Stimulated activated CD8-positive, alpha-beta memory T cell treated with anti-CD3 and anti-CD28 coated beads, Interleukin-15, amount 100 ng/mL, for 4 hours (primary cell): ENCODE measurements around the gene ITGAL.
A peak's percentile ranks its signal among the peaks of the same experiment; 100 is the strongest.
"Not testable (repeated sequence)": the region's sequence is repeated elsewhere in the genome, so short reads cannot be mapped to it uniquely, and the experiment has no call there.

Source experiments
- DNase-seq, 2 donors: peaks; one replicate each; pipeline ENCODE4 v3.0.0-alpha.2; 2020; ENCODE audit warnings: low read depth in 2 of 2

Gene ITGAL

DNA sequence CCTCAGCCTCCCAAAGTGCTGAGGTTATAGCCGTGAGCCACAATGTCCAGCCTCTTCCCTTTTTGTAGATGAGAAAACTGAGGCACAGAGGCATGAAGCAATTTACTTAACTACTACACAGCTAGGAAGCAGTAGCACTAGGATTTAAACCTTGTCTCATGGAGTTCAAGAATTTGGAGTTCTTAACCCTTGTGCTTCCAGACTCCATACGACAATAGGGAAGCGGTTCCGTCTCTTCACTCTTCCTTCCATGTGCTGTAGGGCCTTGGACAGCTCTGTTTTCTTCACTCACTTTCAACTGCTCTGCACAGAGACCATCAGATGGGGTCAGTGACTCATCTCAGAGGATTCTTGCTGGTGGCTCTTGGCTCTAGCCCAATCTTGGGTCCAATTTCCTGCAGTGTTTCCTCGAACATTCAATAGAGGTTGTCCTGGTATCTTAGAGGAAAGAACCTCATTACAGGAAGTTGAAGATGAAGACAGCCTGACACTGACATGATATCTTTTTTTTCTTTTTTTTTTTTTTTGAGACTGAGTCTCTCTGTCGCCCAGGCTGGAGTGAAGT lies 19.3 kb downstream of the ITGAL start:
- DNase-seq: peak in 1 of 2 donors; percentile 16

DNA sequence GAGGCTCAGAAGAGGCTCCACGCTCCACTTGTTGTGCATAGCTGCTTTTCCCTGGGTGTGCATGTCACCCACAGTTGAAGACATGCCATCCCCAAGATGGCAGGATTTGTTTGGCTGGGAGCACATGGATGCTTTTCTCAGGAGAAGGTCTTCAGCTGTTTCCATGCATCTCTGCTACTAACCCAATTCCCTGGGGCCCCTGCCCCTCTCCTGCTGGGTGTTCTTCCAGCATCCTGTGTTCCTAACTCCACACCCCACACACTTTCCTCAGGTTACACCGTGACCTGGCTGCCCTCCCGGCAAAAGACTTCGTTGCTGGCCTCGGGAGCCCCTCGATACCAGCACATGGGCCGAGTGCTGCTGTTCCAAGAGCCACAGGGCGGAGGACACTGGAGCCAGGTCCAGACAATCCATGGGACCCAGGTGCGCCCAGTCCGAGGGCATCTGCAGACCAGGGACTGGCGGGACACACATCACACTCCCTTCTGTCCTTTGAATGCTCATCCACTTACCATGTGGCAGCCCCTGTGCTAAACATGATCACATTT lies 21.5 kb downstream of the ITGAL start:
- DNase-seq: no peak

DNA sequence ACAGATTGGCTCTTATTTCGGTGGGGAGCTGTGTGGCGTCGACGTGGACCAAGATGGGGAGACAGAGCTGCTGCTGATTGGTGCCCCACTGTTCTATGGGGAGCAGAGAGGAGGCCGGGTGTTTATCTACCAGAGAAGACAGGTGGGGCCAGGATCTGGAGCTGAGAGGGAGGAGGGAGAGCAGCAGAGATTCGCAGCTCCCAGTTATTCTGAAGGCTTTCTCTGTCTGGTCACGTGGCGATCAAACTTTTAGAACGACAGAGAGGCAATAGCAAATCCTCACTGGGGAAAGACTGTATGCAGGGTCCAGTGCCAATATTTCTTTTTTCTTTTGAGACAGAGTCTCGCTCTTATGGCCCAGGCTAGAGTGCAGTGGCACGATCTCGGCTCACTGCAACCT lies 22.2 kb downstream of the ITGAL start:
- no peak for DNase-seq

DNA sequence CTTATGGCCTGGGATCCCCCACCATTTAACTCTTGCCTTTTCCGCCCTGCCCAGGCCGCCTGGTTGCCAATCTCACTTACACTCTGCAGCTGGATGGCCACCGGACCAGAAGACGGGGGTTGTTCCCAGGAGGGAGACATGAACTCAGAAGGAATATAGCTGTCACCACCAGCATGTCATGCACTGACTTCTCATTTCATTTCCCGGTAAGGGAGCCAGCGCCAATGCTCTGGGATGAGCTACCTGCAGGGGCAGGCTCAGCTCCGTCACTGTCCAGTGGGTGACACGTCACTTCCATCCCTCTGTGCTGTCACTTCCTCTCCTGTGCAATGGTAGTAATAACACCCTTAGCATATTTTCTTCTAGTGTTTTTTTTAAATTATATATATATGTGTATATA lies 26.7 kb downstream of the ITGAL start:
- no peak for DNase-seq

DNA sequence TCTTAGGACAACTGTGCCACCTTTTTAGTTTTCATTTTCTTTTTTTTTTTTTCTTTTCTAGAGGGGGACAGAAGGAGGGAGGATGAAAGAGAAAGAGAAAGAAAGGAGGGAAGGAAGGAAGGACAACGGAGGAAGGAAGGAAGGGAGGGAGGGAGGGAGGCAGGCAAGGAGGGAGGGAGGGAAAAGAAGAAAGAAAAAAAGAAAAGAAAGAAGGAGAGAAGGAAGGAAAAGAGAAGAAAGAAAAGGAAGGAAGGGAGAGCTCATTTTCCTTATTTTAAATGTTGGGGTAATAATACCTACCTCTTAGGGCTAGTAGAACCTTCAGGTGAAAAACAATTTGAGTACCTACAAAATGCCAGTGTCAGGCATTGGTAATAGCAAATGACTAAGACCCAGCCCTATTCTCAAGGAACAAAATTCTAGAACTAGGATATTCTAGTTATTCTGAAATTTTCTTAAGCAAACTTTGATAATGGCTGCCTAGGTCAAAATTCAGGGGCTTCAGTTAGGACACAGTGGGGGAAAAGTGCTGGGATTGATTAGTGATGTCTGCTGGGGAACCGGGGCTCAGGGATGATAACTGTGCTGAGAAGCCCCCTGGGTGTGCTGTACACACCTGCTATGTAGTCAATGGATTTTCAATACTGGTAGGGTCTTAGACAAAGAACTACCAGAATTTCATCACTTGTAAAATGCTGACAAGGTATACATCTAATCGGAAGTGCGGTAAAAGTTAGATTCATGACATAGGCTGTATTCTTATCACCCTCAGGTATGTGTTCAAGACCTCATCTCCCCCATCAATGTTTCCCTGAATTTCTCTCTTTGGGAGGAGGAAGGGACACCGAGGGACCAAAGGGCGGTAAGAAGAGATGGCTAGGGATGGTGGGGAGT lies 31.1 kb downstream of the ITGAL start:
- no peak for DNase-seq

DNA sequence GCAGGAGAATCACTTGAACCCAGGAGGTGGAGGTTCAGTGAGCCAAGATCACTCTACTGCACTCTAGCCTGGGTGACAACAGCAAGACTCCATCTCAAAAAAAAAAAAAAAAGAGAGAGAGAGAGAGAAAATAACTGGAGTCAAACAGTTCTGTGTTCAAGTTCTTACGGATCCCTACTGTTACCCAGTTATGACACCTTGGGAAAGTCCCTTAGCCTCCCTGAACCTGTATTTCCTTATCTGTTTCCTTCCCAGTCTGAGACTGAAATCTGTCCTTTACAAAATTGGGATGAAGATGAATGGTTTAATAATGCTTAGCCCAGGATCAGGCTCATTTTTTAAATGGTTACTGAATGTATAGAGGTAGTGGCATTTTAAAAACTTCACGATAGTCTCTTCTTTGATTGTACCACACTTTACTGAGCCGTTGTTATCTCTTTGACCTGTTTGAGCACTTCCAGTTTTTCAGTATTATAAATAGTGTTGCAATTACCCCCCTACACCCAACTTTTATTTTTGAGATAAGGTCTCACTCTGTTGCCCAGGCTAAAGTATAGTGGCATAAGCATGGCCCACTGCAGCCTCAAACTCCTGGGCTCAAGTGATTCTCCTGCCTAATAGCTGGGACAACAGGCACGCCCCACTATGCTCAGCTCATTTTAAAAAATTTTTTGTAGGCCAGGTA lies 36.7 kb downstream of the ITGAL start:
- DNase-seq: no peak

DNA sequence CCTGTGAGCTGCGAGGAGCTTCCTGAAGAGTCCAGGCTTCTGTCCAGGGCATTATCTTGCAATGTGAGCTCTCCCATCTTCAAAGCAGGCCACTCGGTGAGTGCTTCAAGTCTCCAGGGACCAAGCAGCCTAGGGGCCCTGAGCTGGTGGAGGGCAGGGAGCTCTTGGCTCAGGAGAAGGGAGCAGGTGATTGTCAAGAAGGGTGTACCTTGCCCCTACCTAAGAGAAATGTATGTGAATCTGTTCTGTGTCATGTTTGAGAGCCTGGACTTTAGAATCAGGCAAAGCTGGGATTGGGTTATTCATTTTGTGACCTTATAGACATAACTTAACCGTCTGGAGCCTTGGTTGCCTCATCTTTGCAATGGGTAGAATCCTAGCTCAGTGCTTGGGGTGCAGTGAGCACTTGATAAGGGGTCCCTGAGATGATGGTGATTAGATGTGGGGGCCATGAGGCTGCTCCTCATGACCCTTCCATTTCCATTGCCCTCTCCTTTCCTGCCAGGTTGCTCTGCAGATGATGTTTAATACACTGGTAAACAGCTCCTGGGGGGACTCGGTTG lies 37.9 kb downstream of the ITGAL start:
- no peak for DNase-seq

DNA sequence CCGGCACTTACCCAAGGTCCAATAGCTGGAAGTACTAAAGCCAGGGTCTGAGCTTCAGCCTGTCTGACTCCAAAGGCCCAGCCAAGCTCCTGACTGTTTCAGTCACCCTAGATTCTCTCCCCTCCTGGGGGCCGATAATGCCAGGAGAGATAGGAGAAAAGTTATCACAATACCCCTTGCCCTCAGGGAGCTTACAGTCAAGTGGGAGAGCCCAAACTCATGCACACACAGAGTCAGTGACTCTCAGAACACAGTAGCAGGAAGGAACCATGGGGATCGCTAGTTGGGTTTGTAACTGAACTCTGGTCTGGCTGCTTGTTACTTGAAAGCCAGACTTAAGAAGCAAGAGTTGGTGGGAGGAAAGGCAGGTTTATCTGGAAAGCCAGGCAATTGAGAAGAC lies 39.0 kb downstream of the ITGAL start:
- no peak for DNase-seq

DNA sequence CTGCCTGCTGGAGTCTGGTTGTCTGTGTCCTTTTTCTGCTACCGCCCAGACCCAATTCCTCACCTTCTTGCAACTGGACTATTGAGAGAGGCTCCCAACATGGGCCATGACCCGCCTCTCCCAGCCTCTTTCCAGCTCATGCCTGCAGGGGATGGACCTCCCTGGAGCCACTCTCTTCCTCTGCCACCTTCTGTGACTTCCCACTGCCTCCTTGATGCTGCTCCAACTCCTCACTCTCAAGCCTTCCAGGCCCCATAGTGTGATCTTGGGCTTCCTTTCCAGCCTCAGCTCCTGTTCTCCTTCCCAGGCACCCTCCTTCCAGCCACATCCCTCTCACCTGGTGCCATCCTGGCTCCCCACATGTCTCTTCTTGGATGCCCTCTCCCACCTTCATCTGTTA lies 42.7 kb downstream of the ITGAL start:
- DNase-seq: no peak

DNA sequence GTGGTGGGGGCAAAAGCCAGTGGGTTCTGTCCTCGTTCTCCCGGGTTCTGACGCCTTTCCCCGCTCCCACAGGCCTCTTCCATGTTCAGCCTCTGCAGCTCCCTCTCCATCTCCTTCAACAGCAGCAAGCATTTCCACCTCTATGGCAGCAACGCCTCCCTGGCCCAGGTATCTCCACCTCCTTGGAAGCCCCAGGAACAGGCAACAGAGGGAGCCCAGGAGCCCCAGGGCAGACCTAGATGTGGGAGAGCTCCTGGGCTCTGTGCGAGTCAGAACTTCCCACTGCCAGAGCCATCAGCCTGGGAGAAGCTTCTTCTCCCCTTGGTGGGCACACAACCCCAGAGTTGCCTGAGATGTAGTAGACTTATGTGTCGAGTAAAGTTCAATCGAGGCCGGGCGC lies 46.0 kb downstream of the ITGAL start:
- no peak for DNase-seq

DNA sequence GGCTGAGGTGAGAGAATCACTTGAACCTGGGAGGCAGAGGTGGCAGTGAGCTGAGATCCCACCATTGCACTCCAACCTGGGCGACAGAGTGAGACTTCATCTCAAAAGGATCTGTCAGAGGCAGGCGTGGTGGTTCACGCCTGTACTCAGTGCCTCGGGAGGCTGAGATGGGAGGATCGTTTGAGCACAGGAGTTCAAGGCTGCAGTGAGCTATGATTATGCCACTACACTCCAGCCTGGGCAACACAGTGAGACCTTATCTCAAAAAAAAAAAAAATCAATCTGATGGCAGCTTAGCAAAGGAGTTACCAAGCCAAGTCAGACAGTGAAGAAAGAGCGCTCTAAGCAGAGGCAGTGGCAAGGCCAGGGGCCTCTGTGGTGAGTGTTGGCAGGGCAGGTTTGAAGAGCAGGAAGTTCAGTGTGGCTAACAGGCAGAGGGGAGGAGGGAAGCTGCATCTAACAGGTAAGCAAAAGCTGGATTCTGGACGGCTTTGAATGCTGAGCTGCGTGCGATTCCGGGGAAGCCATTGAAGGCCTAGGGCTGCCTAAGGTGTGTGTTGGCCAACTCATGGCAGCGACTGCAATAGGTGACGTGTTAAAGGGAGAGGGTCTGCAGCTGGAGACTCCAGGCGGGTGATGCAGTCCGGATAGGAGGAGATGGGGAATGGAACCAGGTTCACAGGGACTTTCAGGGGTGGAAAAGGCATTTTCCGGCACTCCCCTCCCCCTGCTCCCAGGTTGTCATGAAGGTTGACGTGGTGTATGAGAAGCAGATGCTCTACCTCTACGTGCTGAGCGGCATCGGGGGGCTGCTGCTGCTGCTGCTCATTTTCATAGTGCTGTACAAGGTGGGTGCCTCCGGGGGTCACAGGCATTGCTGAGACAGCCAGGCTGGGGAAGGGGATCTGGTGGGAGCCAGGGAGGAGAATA lies 46.8 kb downstream of the ITGAL start:
- DNase-seq: no peak

DNA sequence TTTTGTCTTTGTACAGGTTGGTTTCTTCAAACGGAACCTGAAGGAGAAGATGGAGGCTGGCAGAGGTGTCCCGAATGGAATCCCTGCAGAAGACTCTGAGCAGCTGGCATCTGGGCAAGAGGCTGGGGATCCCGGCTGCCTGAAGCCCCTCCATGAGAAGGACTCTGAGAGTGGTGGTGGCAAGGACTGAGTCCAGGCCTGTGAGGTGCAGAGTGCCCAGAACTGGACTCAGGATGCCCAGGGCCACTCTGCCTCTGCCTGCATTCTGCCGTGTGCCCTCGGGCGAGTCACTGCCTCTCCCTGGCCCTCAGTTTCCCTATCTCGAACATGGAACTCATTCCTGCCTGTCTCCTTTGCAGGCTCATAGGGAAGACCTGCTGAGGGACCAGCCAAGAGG lies 48.9 kb downstream of the ITGAL start:
- no peak for DNase-seq

DNA sequence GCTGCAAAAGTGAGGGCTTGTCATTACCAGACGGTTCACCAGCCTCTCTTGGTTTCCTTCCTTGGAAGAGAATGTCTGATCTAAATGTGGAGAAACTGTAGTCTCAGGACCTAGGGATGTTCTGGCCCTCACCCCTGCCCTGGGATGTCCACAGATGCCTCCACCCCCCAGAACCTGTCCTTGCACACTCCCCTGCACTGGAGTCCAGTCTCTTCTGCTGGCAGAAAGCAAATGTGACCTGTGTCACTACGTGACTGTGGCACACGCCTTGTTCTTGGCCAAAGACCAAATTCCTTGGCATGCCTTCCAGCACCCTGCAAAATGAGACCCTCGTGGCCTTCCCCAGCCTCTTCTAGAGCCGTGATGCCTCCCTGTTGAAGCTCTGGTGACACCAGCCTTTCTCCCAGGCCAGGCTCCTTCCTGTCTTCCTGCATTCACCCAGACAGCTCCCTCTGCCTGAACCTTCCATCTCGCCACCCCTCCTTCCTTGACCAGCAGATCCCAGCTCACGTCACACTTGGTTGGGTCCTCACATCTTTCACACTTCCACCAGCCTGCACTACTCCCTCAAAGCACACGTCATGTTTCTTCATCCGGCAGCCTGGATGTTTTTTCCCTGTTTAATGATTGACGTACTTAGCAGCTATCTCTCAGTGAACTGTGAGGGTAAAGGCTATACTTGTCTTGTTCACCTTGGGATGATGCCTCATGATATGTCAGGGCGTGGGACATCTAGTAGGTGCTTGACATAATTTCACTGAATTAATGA lies 49.5 kb downstream of the ITGAL start:
- no peak for DNase-seq

DNA sequence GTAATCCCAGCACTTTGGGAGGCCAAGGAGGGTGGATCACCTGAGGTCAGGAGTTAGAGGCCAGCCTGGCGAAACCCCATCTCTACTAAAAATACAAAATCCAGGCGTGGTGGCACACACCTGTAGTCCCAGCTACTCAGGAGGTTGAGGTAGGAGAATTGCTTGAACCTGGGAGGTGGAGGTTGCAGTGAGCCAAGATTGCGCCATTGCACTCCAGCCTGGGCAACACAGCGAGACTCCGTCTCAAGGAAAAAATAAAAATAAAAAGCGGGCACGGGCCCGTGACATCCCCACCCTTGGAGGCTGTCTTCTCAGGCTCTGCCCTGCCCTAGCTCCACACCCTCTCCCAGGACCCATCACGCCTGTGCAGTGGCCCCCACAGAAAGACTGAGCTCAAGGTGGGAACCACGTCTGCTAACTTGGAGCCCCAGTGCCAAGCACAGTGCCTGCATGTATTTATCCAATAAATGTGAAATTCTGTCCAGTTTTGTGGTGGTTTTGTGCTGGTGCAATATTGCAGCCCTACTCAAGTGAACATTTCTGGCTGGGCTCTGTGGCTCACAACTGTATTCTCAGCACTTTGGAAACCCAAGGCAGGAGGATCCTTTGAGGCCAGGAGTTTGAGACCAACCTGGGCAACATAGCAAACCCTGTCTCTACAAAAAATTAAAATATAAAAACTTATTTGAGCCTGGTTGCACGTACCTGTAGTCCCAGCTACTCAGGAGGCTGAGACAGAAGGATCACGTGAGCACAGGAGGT lies 50.3 kb downstream of the ITGAL start:
- DNase-seq: not testable (repeated sequence)

DNA sequence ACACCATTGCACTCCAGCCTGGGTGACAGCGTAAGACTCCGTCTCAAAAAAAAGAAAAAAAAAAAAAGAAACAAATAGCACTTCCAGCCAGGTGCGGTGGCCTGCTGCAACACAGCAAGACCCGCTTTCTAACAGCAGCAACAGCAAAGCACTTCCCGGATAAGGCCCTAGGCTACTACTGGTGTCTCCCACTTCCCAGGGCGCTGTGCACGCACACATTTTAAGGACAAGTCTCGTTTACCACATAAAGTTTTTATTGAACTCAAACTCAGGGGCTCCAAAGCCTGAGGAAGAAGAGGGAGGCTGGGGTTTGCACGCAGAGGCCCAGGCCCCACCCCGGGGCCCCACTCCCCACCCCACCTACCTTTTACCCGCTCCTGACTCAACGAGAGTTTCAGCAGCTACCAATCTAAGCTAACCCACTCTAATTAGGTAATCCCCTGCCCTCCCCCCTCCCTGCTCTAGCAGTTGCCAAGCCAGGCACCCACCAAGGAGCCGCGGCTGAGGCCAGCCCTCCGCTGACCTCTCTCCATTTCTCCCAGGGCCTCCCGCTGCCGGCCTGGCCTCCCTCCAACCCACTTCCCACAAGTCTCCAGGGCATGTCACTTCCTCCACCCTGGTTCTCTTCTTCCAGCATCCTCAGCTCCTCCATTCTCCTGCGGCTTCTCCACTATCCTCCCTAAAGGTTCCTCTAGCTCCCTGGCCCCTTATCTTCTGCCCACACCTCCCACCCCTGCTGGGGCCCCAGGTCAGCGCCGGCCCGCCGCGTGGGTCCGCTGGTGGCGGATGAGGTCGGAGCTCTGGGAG lies 51.4 kb downstream of the ITGAL start:
- no peak for DNase-seq

DNA sequence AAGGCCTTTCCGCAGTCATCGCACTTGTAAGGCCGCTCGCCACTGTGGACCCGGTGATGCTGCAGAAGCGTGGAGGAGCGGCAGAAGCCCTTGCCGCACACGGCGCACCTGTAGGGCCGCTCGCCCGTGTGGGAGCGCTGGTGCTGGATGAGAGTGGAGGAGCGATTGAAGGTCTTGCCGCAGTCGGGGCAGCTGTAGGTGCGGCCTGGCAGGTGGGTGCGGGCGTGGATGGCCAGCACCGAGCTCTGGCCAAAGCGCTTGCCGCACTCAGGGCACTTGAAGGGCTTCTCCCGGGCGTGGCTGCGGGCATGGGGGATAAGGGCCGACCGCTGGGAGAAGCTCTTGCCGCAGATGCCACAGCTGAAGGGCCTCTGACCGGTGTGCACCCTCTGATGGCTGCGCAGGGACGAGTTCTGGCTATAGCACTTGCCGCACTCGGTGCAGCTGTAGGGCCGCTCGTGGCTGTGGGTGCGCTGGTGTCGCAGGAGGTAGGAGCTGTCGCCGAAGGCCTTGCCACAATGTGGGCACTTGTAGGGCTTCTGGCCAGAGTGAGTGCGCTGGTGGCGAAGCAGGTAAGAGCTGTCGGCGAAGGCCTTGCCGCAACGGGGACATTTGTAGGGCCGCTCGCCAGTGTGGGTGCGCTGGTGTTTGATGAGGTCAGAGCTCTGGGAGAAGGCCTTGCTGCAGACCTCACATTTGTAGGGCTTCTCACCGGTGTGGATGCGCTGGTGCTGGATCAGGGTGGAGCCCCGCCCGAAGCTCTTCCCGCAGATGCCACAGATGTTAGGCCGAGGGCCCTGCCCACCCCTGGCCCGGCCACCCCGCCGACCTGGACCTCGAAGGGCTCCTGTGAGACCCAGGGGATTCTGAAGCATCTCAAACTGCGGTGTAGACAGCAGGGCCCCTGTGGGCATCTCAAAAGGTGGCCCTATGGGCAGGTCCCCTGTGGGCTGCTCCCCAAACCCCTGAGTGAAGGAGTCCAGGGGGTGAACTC lies 52.3 kb downstream of the ITGAL start:
- DNase-seq: no peak

DNA sequence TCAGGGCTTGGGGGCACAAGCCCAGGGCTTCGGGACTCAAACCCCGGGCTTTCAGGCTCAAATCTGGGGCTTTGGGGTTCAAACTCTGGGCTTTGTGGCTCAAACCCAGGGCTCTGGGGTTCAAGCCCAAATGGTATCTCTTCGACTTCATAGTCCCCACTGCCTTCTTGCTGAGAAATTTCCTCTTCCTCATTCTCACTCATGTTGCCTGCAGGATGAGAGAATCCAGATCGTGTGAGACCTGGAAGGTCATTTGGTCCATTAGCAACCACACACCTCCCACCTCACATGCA lies 53.2 kb downstream of the ITGAL start:
- DNase-seq: no peak
